H9 (cell line): ENCODE data around the gene MAML1. TPM values are rescaled to one million over a fixed set of nuclear protein-coding genes. Genes with fewer than 3 reads are reported as not detected.
A peak's percentile ranks its signal among the peaks of the same experiment; 100 is the strongest.

Source experiments
- DNase-seq: peaks from one replicate; pipeline ENCODE4 v3.0.0-alpha.2; 2017
- H2AFZ ChIP-seq: one replicate; pipeline ENCODE4 v1.6.1; 2013; ENCODE audit warnings: mild to moderate bottlenecking, low read length, control low read depth, moderate library complexity
- H2AK5ac ChIP-seq: 2 replicates; pipeline ENCODE4 v1.6.1; 2013; ENCODE audit warnings: low read length, control low read depth, mixed read lengths; ENCODE audit not compliant: insufficient read length
- H2BK120ac ChIP-seq: one replicate; pipeline ENCODE4 v1.6.1; 2013; ENCODE audit warnings: low read depth, mild to moderate bottlenecking, low read length, control low read depth, inconsistent platforms; ENCODE audit not compliant: poor library complexity, severe bottlenecking
- H2BK12ac ChIP-seq: 2 replicates; pipeline ENCODE4 v1.6.1; 2013; ENCODE audit warnings: low read length, control low read depth, mixed read lengths, low read depth; ENCODE audit not compliant: insufficient read length
- H2BK15ac ChIP-seq: 2 replicates; pipeline ENCODE4 v1.6.1; 2013; ENCODE audit warnings: low read depth, low read length, control low read depth
- H2BK20ac ChIP-seq: one replicate; pipeline ENCODE4 v1.6.1; 2013; ENCODE audit warnings: low read depth, mild to moderate bottlenecking, low read length, control low read depth, inconsistent platforms; ENCODE audit not compliant: poor library complexity, severe bottlenecking
- H2BK5ac ChIP-seq: 2 replicates; pipeline ENCODE4 v1.6.1; 2013; ENCODE audit warnings: low read length, control low read depth, mixed read lengths; ENCODE audit not compliant: insufficient read length
- H3K14ac ChIP-seq: 2 replicates; pipeline ENCODE4 v1.6.1; 2013; ENCODE audit warnings: low read length, control low read depth; ENCODE audit not compliant: insufficient read depth
- H3K18ac ChIP-seq: 2 replicates; pipeline ENCODE4 v1.6.1; 2013; ENCODE audit warnings: low read depth, mild to moderate bottlenecking, mixed read lengths, low read length, control low read depth; ENCODE audit not compliant: insufficient read length
- H3K23ac ChIP-seq: 2 replicates; pipeline ENCODE4 v1.6.1; 2013; ENCODE audit warnings: low read length, control low read depth, mixed read lengths, low read depth; ENCODE audit not compliant: insufficient read length
- H3K23me2 ChIP-seq: 2 replicates; pipeline ENCODE4 v1.6.1; 2013; ENCODE audit warnings: low read depth, mild to moderate bottlenecking, mixed read lengths, low read length, control low read depth; ENCODE audit not compliant: insufficient read length, poor library complexity, severe bottlenecking
- H3K27ac ChIP-seq: 2 replicates; pipeline ENCODE4 v1.5.1; 2013; ENCODE audit warnings: low read length, control low read depth, mixed read lengths, low read depth; ENCODE audit not compliant: insufficient read length
- H3K27me3 ChIP-seq: 2 replicates; pipeline ENCODE4 v1.6.1; 2013; ENCODE audit warnings: low read length, control low read depth, inconsistent platforms; ENCODE audit not compliant: insufficient read depth
- H3K4ac ChIP-seq: 2 replicates; pipeline ENCODE4 v1.6.1; 2013; ENCODE audit warnings: low read depth, mild to moderate bottlenecking, control low read depth, inconsistent platforms, low read length, moderate library complexity
- H3K4me1 ChIP-seq: 2 replicates; pipeline ENCODE4 v1.6.1; 2013; ENCODE audit warnings: low read length, control low read depth, inconsistent platforms; ENCODE audit not compliant: insufficient read depth
- H3K4me2 ChIP-seq: 2 replicates; pipeline ENCODE4 v1.6.1; 2013; ENCODE audit warnings: low read length, control low read depth, mixed read lengths; ENCODE audit not compliant: insufficient read length, insufficient read depth
- H3K56ac ChIP-seq: 2 replicates; pipeline ENCODE4 v1.6.1; 2013; ENCODE audit warnings: low read depth, mild to moderate bottlenecking, mixed read lengths, low read length, control low read depth; ENCODE audit not compliant: insufficient read length
- H3K79me1 ChIP-seq: 2 replicates; pipeline ENCODE4 v1.6.1; 2013; ENCODE audit warnings: low read depth, mild to moderate bottlenecking, moderate library complexity, low read length, control low read depth, inconsistent platforms; ENCODE audit not compliant: insufficient read depth, poor library complexity, severe bottlenecking
- H3K79me2 ChIP-seq: 2 replicates; pipeline ENCODE4 v1.6.1; 2013; ENCODE audit warnings: low read length, control low read depth, inconsistent platforms; ENCODE audit not compliant: insufficient read depth
- H3K9ac ChIP-seq: 2 replicates; pipeline ENCODE4 v1.6.1; 2013; ENCODE audit warnings: low read length, control low read depth, mixed read lengths; ENCODE audit not compliant: insufficient read length; ENCODE audit errors: extremely low read depth
- H3K9me3 ChIP-seq: one replicate; pipeline ENCODE4 v1.6.1; 2013; ENCODE audit warnings: low read depth, low read length, inconsistent platforms; ENCODE audit not compliant: control insufficient read depth
- H3T11ph ChIP-seq: one replicate; pipeline ENCODE4 v1.6.1; 2013; ENCODE audit warnings: mild to moderate bottlenecking, low read length, control low read depth, inconsistent platforms
- H4K20me1 ChIP-seq: one replicate; pipeline ENCODE4 v1.6.1; 2013; ENCODE audit not compliant: control insufficient read depth, insufficient read length, insufficient read depth
- H4K5ac ChIP-seq: 2 replicates; pipeline ENCODE4 v1.6.1; 2013; ENCODE audit warnings: low read depth, mild to moderate bottlenecking, mixed read lengths, low read length, control low read depth; ENCODE audit not compliant: insufficient read length
- H4K8ac ChIP-seq: replicated peaks from 2 replicates; pipeline ENCODE4 v1.6.1; 2013; ENCODE audit warnings: low read length, control low read depth, mixed read lengths, low read depth; ENCODE audit not compliant: insufficient read length
- H4K91ac ChIP-seq: 2 replicates; pipeline ENCODE4 v1.6.1; 2013; ENCODE audit warnings: low read depth, mild to moderate bottlenecking, moderate library complexity, mixed read lengths, low read length, control low read depth; ENCODE audit not compliant: insufficient read length
- H3K27ac Mint-ChIP-seq, 3 experiments: 2 replicates in 2 of 3; 3 replicates in 1 of 3; pipeline ENCODE4 v1.8.0; 2020 to 2021; ENCODE audit warnings: mixed read lengths in 3 of 3, mild to moderate bottlenecking in 1 of 3, moderate library complexity in 1 of 3
- H3K27me3 Mint-ChIP-seq: 2 replicates; pipeline ENCODE4 v1.8.0; 2021; ENCODE audit warnings: low read depth, mild to moderate bottlenecking, moderate library complexity, mixed read lengths
- H3K36me3 Mint-ChIP-seq, 3 experiments: 2 replicates in 2 of 3; 3 replicates in 1 of 3; pipeline ENCODE4 v1.8.0; 2020 to 2021; ENCODE audit warnings: low read depth in 3 of 3, mixed read lengths in 3 of 3; ENCODE audit not compliant: insufficient read depth in 1 of 3
- H3K4me1 Mint-ChIP-seq, 2 experiments: 2 replicates each; pipeline ENCODE4 v1.8.0; 2020; ENCODE audit warnings: mixed read lengths in 2 of 2
- H3K4me3 Mint-ChIP-seq, 2 experiments: 2 replicates in 1 of 2; 3 replicates in 1 of 2; pipeline ENCODE4 v1.8.0; 2020 to 2021; ENCODE audit warnings: mild to moderate bottlenecking in 2 of 2, mixed read lengths in 2 of 2, moderate library complexity in 1 of 2
- H3K9me3 Mint-ChIP-seq, 2 experiments: 2 replicates in 1 of 2; 3 replicates in 1 of 2; pipeline ENCODE4 v1.8.0; 2020; ENCODE audit warnings: mild to moderate bottlenecking in 2 of 2, mixed read lengths in 2 of 2, moderate library complexity in 1 of 2
- WGBS: extraction: QIAGEN DNeasy Blood & Tissue Kit; methylation state at CpG from one replicate; pipeline ENCODE4 v1.1.7; 2013; ENCODE audit warnings: missing lambda C conversion rate, low lambda C conversion rate, mixed read lengths; ENCODE audit not compliant: insufficient read length; ENCODE audit errors: extremely low coverage; 5-methylcytosine and 5-hydroxymethylcytosine counted together
- total RNA-seq: library from RNA; stranded (reverse); gene quantifications from 2 replicates; pipeline ENCODE4 v1.2.1, GENCODE V29; 2021
- TF ChIP-seq, protein P1 (sequence below): fragments of 200-600 bp; sonication (generic); conservative IDR thresholded peaks from 3 replicates; pipeline ENCODE4 v1.8.0; 2021; ENCODE audit warnings: antibody characterized with exemption, mild to moderate bottlenecking

The MAML1 gene
- total RNA-seq, 1 experiment from 2014 or later, result 50.8 TPM

DNA sequence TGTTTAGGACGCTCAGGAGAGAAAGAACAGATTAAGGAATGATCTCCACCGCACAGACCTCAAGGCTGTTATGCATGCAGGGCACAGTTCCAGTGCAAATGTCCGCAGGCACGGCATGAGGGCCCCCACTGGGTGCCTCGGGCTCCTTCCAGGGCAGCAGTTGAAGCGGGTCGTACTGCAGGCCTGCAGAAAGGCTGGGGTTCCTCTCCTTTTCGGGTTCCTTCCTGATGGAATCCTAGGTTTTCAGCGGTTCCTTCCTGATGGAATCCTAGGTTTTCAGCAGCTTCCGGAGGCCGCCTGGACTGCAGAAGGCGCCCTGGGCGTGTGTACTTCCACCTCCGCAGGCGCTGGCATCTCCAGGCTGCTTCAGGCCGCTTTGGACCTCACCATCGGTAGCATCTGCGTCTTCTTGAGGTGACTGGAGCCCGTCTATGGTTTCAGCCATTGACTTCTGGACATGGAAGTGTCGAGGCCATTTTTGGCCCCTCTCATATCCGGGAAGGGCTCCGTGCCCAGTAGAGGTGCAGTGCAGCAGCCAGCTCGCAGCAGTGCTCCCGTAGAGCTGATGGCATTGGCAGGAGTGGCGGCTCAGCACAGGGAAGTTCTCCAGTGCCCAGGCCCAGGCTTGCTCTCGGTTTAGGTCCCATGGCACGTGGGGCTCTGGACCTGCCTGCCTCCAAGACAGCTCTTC lies 79.7 kb downstream of the MAML1 start:
- no peak for DNase-seq
- Histone ChIP-seq H3K4me2 (no peak overlapping the region), H3K4me1 (no peaks in the 10 kb centered on the region; the same call in 1 of the 2 replicates), H4K20me1 (no peaks in the 10 kb centered on the region), H3K4ac (no peak overlapping the region), H3K27ac (no peak overlapping the region), H2BK20ac (no peak overlapping the region), H2BK5ac (no peak overlapping the region), H3K23me2 (peaks cover 11% of the 10 kb centered on the region), H4K91ac (no peak overlapping the region), H3K18ac (no peak overlapping the region), H3K79me1 (no peaks in the 10 kb centered on the region), H4K8ac (no peak overlapping the region), H3K79me2 (no peaks in the 10 kb centered on the region), H2BK15ac (no peak overlapping the region), H3T11ph (no peak overlapping the region), H3K9me3 (no peaks in the 10 kb centered on the region), H2AFZ (no peak overlapping the region), H3K14ac (no peak overlapping the region), H4K5ac (no peak overlapping the region), H3K23ac (no peak overlapping the region), H3K27me3 (no peaks in the 10 kb centered on the region), H3K56ac (no peak overlapping the region), H2AK5ac (no peak overlapping the region), H2BK12ac (no peak overlapping the region), H3K9ac (no peak overlapping the region), H2BK120ac (no peak overlapping the region)
- Mint-ChIP-seq H3K36me3 (peaks cover 5 to 38% (median 22%) of the 10 kb centered on the region in 3 experiments; a peak in 6 of 7 replicates), H3K4me3 (peak overlapping the region in 1 of 2 experiments; percentile 35; a peak in 1 of 5 replicates), H3K4me1 (peaks cover 18 to 20% of the 10 kb centered on the region in 2 experiments), H3K27me3 (peaks cover 7% of the 10 kb centered on the region), H3K9me3 (no peaks in the 10 kb centered on the region; a peak in 2 of 5 replicates), H3K27ac (no peak overlapping the region)
- no CpG with 5 or more reads among the region's 27 CpGs for WGBS
- TF ChIP-seq, protein P1, sequence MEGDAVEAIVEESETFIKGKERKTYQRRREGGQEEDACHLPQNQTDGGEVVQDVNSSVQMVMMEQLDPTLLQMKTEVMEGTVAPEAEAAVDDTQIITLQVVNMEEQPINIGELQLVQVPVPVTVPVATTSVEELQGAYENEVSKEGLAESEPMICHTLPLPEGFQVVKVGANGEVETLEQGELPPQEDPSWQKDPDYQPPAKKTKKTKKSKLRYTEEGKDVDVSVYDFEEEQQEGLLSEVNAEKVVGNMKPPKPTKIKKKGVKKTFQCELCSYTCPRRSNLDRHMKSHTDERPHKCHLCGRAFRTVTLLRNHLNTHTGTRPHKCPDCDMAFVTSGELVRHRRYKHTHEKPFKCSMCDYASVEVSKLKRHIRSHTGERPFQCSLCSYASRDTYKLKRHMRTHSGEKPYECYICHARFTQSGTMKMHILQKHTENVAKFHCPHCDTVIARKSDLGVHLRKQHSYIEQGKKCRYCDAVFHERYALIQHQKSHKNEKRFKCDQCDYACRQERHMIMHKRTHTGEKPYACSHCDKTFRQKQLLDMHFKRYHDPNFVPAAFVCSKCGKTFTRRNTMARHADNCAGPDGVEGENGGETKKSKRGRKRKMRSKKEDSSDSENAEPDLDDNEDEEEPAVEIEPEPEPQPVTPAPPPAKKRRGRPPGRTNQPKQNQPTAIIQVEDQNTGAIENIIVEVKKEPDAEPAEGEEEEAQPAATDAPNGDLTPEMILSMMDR, result no peak
